ENCODE measurements around the gene RIT1. TPM values are rescaled to one million over a fixed set of nuclear protein-coding genes. Genes with fewer than 3 reads are reported as not detected.

RIT1 gene
- total RNA-seq, 1 experiment from 2014 or later = 27.2 TPM

DNA sequence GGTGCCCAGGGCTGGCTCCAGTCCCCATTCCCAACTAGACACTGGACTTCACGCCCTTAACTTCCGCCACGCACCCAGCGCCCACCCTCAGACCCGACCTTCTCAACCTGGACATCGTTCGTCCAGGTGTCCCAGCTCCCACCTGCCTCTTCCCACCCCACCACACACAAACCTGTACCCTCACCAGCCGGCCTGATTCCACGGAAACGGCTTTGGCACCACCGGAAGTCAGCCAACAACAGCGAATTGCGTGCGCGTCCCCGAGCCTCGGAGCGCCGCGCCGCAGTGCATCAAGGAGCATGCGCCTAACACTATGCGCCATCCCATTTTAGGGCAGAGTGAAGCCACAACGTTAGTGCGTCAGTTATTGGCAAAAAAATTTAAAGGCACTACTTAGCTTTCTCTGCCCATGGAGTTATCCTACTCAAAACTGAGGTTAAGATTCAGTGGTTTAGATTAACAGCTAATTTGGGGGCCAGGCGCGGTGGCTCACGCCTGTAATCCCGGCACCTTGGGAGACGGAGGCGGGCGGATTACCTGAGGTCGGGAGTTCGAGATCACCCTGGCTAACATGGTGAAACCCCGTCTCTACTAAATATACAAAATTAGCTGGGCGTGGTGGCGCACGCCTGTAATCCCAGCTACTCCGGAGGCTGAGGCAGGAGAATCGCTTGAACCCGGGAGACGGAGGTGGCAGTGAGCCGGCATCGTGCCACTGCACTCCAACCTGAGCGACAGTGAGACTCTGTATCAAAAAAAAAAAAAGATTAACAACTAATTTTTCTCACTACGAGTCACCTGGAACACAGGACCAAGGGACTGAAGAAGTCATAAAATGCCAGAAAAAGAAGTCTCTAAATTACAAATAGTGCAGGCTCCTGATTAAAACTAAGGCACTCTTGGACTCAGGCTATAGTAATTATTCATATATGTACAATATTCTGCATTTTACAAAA lies 53.9 kb downstream of the RIT1 start, which contains the start of gene GON4L (continued):
- TF ChIP-seq ARID4B (CRISPR knock-in tag; IDR thresholded peaks at IDR 0.05; ENCODE audit: borderline replicate concordance) (peak; percentile 64; the same call in 1 of the 2 replicates), GABPB1 (CRISPR knock-in tag; IDR thresholded peaks at IDR 0.05) (peak; percentile 73), CREM (CRISPR knock-in tag; IDR thresholded peaks at IDR 0.05) (peak; percentile 91), TEAD1 (CRISPR knock-in tag; IDR thresholded peaks at IDR 0.05) (0 out of 2 replicates have a peak, but pooled peaks have one; percentile 23), RELA (CRISPR knock-in tag; IDR thresholded peaks at IDR 0.05; ENCODE audit: borderline replicate concordance) (no peak), ATF1 (CRISPR knock-in tag; IDR thresholded peaks at IDR 0.05) (no peak), ZNF219 (CRISPR knock-in tag; IDR thresholded peaks at IDR 0.05; ENCODE audit: borderline replicate concordance) (no peak), NR1H2 (CRISPR knock-in tag; IDR thresholded peaks at IDR 0.05) (no peak)

DNA sequence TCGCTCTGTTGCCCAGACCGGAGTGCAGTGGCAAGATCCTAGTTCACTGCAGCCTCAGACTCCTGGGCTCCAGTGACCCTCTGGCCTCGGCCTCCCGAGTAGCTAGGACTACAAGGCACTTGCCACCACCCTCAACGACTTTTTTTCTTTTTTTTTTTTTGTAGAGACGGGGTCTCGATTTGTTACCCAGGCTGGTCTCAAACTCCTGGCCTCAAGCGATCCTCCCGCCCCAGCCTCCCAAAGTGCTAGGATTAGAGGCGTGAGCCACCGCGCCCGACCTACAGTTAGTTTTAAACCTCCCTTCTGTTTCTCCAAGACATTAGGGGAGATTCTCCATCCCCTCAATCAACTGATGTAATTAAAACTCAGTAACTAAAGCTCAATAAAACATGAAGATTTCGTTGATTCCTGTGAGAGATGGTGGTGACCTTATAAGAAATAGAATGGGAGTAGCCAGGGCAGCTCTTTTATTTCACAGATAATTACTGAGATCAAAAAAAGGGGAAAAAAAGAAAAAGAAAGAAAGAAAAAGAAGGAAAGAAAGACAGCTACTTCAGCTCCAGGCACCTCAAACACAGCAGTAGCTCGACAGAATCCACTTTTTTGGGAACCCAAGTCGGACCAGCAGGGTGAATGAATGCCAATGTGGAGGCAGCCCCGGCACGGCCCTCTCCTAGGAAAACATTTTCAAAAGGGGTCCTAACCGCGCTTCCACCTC lies 54.7 kb downstream of the RIT1 start:
- no peaks in the 10 kb centered on the region for H3K9me3 Mint-ChIP-seq
- peak overlapping the region; percentile 99 for H3K27ac Mint-ChIP-seq
- DNase-seq (ENCODE audit: low spot score) (no peak), ATAC-seq (no peak)
- H3K4me1 Mint-ChIP-seq = peaks cover 20% of the 10 kb centered on the region
- ChIA-PET CTCF (interaction anchor here (1.2 kb wide), 1 partner anchor 133 kb away, joined by 4 read pairs; no protein-coding TSS in a partner anchor), POLR2A (no interaction called here)
- peaks cover 33% of the 10 kb centered on the region for H3K36me3 Mint-ChIP-seq
- H3K4me3 Mint-ChIP-seq = peak overlapping the region; percentile 99
- H3K27me3 Mint-ChIP-seq (ENCODE audit: low read depth) = no peaks in the 10 kb centered on the region; the same call in 1 of the 2 replicates
- TF ChIP-seq, protein P1, sequence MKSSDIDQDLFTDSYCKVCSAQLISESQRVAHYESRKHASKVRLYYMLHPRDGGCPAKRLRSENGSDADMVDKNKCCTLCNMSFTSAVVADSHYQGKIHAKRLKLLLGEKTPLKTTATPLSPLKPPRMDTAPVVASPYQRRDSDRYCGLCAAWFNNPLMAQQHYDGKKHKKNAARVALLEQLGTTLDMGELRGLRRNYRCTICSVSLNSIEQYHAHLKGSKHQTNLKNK (CRISPR knock-in tag; IDR thresholded peaks at IDR 0.05) = no peak
- TF ChIP-seq ZNF671 (CRISPR knock-in tag; IDR thresholded peaks at IDR 0.05) (no peak), ZNF219 (CRISPR knock-in tag; IDR thresholded peaks at IDR 0.05; ENCODE audit: borderline replicate concordance) (no peak), FOXK1 (CRISPR knock-in tag; IDR thresholded peaks at IDR 0.05) (no peak), PREB (CRISPR knock-in tag; IDR thresholded peaks at IDR 0.05; ENCODE audit: borderline replicate concordance) (no peak), GTF2I (CRISPR knock-in tag; conservative IDR thresholded peaks at IDR 0.05) (no peak), IRF2 (CRISPR knock-in tag; IDR thresholded peaks at IDR 0.05; ENCODE audit: borderline replicate concordance, low read depth) (no peak), HMGXB4 (CRISPR knock-in tag; IDR thresholded peaks at IDR 0.05) (no peak), IRF1 (CRISPR knock-in tag; IDR thresholded peaks at IDR 0.05) (no peak), ESRRA (CRISPR knock-in tag; IDR thresholded peaks at IDR 0.05; ENCODE audit: borderline replicate concordance) (no peak)
- TF ChIP-seq, protein P2, sequence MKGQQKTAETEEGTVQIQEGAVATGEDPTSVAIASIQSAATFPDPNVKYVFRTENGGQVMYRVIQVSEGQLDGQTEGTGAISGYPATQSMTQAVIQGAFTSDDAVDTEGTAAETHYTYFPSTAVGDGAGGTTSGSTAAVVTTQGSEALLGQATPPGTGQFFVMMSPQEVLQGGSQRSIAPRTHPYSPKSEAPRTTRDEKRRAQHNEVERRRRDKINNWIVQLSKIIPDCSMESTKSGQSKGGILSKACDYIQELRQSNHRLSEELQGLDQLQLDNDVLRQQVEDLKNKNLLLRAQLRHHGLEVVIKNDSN (CRISPR knock-in tag; IDR thresholded peaks at IDR 0.05) = no peak
- TF ChIP-seq, protein P3, sequence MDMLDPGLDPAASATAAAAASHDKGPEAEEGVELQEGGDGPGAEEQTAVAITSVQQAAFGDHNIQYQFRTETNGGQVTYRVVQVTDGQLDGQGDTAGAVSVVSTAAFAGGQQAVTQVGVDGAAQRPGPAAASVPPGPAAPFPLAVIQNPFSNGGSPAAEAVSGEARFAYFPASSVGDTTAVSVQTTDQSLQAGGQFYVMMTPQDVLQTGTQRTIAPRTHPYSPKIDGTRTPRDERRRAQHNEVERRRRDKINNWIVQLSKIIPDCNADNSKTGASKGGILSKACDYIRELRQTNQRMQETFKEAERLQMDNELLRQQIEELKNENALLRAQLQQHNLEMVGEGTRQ (CRISPR knock-in tag; IDR thresholded peaks at IDR 0.05) = no peak
- TF ChIP-seq, protein P4, sequence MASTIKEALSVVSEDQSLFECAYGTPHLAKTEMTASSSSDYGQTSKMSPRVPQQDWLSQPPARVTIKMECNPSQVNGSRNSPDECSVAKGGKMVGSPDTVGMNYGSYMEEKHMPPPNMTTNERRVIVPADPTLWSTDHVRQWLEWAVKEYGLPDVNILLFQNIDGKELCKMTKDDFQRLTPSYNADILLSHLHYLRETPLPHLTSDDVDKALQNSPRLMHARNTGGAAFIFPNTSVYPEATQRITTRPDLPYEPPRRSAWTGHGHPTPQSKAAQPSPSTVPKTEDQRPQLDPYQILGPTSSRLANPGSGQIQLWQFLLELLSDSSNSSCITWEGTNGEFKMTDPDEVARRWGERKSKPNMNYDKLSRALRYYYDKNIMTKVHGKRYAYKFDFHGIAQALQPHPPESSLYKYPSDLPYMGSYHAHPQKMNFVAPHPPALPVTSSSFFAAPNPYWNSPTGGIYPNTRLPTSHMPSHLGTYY (CRISPR knock-in tag; IDR thresholded peaks at IDR 0.05) = no peak

All from WTC11 (cell line).